HEK293 (cell line): Measurements from ENCODE around the gene MYO1F.

Source experiments
- KLF7 ChIP-seq: fragments of 450-650 bp; formaldehyde crosslinking; IDR thresholded peaks from 2 replicates; pipeline ENCODE4 v1.5.1; 2016; ENCODE audit warnings: missing biosample characterization, missing genetic modification characterization, borderline replicate concordance
- RBAK ChIP-seq: fragments of 450-650 bp; formaldehyde crosslinking; IDR thresholded peaks from 2 replicates; pipeline ENCODE4 v1.5.1; 2016; ENCODE audit warnings: missing biosample characterization, missing genetic modification characterization
- SP2 ChIP-seq: fragments of 450-650 bp; formaldehyde crosslinking; IDR thresholded peaks from 2 replicates; pipeline ENCODE4 v1.5.1; 2016; ENCODE audit warnings: missing biosample characterization, missing genetic modification characterization
- ZBTB8A ChIP-seq: fragments of 450-650 bp; formaldehyde crosslinking; IDR thresholded peaks from 2 replicates; pipeline ENCODE4 v1.5.1; 2016; ENCODE audit warnings: missing biosample characterization, missing genetic modification characterization
- ZNF138 ChIP-seq: fragments of 450-650 bp; formaldehyde crosslinking; IDR thresholded peaks from 2 replicates; pipeline ENCODE4 v1.5.1; 2016; ENCODE audit warnings: missing biosample characterization, missing genetic modification characterization, borderline replicate concordance
- ZNF140 ChIP-seq: fragments of 450-650 bp; formaldehyde crosslinking; IDR thresholded peaks from 2 replicates; pipeline ENCODE4 v1.5.1; 2016; ENCODE audit warnings: missing biosample characterization, missing genetic modification characterization
- ZNF184 ChIP-seq: fragments of 450-650 bp; IDR thresholded peaks from 2 replicates; pipeline ENCODE4 v1.5.1; 2018; ENCODE audit warnings: missing biosample characterization, mild to moderate bottlenecking, missing genetic modification characterization
- ZNF221 ChIP-seq: fragments of 450-650 bp; formaldehyde crosslinking; IDR thresholded peaks from 2 replicates; pipeline ENCODE4 v1.5.1; 2017; ENCODE audit warnings: missing biosample characterization, missing genetic modification characterization, borderline replicate concordance
- ZNF341 ChIP-seq: fragments of 450-650 bp; formaldehyde crosslinking; IDR thresholded peaks from 2 replicates; pipeline ENCODE4; 2016; ENCODE audit warnings: low read depth, missing biosample characterization, missing genetic modification characterization
- TF ChIP-seq, protein P1 (sequence below): fragments of 450-650 bp; formaldehyde crosslinking; IDR thresholded peaks from 2 replicates; pipeline ENCODE4 v1.5.1; 2016; ENCODE audit warnings: missing biosample characterization, missing genetic modification characterization
- TF ChIP-seq, protein P2 (sequence below): fragments of 450-650 bp; formaldehyde crosslinking; IDR thresholded peaks from 2 replicates; pipeline ENCODE4 v1.5.1; 2016; ENCODE audit warnings: missing biosample characterization, missing genetic modification characterization
- TF ChIP-seq, protein P3 (sequence below): IDR thresholded peaks from 2 replicates; pipeline ENCODE4 v1.6.1; 2011; ENCODE audit warnings: mild to moderate bottlenecking, low read depth, low read length, borderline replicate concordance
- TF ChIP-seq, protein P4 (sequence below): fragments of 450-650 bp; formaldehyde crosslinking; IDR thresholded peaks from 2 replicates; pipeline ENCODE4 v1.5.1; 2016; ENCODE audit warnings: missing biosample characterization, missing genetic modification characterization
- TF ChIP-seq, protein P5 (sequence below): sonication (generic); formaldehyde crosslinking; IDR thresholded peaks from 2 replicates; pipeline ENCODE4 v1.8.1; 2022; ENCODE audit warnings: mild to moderate bottlenecking, moderate library complexity, missing genetic modification reagents

DNA sequence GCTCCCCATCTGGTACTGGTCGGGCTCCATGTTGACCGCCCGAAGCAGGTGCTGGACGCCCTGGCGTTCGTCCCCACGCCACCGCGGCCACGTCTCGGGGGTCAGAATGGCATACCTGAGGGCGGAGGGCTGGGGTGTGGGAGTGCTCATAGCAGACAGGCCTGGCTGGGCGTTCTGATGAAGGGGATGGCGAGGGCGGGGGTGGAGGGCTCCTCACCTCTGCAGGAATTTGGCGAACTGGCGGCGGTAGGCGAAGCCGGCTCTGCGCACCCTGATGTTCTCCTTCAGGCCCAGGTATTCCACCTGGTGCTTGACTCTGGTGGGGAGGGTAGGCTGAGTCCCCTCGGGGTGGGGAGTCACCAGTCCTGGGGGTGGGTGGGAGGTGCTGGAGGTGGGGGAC, 41.0 kb downstream of the MYO1F start:
- no peak for TF ChIP-seq RBAK (tag by site-specific recombination)
- TF ChIP-seq, protein P1, sequence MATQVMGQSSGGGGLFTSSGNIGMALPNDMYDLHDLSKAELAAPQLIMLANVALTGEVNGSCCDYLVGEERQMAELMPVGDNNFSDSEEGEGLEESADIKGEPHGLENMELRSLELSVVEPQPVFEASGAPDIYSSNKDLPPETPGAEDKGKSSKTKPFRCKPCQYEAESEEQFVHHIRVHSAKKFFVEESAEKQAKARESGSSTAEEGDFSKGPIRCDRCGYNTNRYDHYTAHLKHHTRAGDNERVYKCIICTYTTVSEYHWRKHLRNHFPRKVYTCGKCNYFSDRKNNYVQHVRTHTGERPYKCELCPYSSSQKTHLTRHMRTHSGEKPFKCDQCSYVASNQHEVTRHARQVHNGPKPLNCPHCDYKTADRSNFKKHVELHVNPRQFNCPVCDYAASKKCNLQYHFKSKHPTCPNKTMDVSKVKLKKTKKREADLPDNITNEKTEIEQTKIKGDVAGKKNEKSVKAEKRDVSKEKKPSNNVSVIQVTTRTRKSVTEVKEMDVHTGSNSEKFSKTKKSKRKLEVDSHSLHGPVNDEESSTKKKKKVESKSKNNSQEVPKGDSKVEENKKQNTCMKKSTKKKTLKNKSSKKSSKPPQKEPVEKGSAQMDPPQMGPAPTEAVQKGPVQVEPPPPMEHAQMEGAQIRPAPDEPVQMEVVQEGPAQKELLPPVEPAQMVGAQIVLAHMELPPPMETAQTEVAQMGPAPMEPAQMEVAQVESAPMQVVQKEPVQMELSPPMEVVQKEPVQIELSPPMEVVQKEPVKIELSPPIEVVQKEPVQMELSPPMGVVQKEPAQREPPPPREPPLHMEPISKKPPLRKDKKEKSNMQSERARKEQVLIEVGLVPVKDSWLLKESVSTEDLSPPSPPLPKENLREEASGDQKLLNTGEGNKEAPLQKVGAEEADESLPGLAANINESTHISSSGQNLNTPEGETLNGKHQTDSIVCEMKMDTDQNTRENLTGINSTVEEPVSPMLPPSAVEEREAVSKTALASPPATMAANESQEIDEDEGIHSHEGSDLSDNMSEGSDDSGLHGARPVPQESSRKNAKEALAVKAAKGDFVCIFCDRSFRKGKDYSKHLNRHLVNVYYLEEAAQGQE (tag by site-specific recombination), result no peak
- TF ChIP-seq ZNF140 (tag by site-specific recombination), result no peak
- no peak for TF ChIP-seq SP2 (tag by site-specific recombination)
- TF ChIP-seq ZNF341 (tag by site-specific recombination), result no peak
- no peak for TF ChIP-seq ZBTB8A (tag by site-specific recombination)
- TF ChIP-seq ZNF184, result no peak
- TF ChIP-seq KLF7 (tag by site-specific recombination), result no peak
- TF ChIP-seq, protein P2, sequence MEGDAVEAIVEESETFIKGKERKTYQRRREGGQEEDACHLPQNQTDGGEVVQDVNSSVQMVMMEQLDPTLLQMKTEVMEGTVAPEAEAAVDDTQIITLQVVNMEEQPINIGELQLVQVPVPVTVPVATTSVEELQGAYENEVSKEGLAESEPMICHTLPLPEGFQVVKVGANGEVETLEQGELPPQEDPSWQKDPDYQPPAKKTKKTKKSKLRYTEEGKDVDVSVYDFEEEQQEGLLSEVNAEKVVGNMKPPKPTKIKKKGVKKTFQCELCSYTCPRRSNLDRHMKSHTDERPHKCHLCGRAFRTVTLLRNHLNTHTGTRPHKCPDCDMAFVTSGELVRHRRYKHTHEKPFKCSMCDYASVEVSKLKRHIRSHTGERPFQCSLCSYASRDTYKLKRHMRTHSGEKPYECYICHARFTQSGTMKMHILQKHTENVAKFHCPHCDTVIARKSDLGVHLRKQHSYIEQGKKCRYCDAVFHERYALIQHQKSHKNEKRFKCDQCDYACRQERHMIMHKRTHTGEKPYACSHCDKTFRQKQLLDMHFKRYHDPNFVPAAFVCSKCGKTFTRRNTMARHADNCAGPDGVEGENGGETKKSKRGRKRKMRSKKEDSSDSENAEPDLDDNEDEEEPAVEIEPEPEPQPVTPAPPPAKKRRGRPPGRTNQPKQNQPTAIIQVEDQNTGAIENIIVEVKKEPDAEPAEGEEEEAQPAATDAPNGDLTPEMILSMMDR (tag by site-specific recombination), result no peak
- no peak for TF ChIP-seq ZNF221 (tag by site-specific recombination)
- TF ChIP-seq ZNF138, result no peak
- TF ChIP-seq, protein P3, sequence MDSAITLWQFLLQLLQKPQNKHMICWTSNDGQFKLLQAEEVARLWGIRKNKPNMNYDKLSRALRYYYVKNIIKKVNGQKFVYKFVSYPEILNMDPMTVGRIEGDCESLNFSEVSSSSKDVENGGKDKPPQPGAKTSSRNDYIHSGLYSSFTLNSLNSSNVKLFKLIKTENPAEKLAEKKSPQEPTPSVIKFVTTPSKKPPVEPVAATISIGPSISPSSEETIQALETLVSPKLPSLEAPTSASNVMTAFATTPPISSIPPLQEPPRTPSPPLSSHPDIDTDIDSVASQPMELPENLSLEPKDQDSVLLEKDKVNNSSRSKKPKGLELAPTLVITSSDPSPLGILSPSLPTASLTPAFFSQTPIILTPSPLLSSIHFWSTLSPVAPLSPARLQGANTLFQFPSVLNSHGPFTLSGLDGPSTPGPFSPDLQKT, result no peak
- TF ChIP-seq, protein P4, sequence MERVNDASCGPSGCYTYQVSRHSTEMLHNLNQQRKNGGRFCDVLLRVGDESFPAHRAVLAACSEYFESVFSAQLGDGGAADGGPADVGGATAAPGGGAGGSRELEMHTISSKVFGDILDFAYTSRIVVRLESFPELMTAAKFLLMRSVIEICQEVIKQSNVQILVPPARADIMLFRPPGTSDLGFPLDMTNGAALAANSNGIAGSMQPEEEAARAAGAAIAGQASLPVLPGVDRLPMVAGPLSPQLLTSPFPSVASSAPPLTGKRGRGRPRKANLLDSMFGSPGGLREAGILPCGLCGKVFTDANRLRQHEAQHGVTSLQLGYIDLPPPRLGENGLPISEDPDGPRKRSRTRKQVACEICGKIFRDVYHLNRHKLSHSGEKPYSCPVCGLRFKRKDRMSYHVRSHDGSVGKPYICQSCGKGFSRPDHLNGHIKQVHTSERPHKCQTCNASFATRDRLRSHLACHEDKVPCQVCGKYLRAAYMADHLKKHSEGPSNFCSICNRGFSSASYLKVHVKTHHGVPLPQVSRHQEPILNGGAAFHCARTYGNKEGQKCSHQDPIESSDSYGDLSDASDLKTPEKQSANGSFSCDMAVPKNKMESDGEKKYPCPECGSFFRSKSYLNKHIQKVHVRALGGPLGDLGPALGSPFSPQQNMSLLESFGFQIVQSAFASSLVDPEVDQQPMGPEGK (tag by site-specific recombination), result no peak
- TF ChIP-seq, protein P5, sequence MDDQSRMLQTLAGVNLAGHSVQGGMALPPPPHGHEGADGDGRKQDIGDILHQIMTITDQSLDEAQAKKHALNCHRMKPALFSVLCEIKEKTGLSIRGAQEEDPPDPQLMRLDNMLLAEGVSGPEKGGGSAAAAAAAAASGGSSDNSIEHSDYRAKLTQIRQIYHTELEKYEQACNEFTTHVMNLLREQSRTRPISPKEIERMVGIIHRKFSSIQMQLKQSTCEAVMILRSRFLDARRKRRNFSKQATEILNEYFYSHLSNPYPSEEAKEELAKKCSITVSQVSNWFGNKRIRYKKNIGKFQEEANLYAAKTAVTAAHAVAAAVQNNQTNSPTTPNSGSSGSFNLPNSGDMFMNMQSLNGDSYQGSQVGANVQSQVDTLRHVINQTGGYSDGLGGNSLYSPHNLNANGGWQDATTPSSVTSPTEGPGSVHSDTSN (CRISPR knock-in tag), result no peak
